ENCODE data around the gene ASCL5.
A peak's percentile ranks its signal among the peaks of the same experiment; 100 is the strongest.

ASCL5 gene

DNA sequence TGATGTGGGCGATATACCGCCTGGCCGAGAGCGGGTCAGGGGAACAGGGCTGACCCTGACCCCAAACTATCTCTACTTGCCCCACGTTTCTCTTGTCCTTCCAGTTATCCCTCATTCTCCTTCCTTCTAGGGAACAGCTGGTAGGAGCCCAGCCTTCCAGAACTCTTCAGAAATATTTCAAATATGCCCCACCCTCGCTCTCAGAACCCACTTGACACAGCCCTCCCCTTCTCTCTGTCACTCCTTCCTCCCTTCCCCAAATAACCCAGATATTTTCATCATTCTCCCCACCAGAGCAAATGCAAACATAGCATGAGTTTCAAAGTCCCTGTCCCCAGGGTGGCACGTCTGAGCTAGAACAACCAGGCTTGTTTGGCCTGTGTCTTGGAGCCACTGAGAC is 15.8 kb downstream of the ASCL5 start:
- no peak for DNase-seq (ENCODE audit: low spot score)

DNA sequence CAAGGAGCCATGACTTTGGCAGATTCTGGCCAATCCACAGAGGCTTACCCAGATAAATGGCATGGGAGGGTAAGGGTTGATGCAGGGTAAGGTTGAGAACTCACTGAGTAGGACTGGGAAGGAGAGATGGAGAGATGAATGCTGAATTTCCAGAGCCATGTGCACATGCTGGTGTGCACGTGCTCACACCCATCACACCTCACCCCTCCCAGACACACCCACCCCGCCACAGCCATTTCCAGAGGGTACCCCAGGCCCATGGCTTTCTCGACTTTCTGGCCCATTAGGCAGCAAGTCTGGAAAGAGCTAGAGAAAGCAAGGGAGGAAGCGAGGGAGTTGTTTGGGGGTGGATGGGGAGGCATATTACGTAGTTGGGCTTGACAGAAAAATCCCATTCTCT is 16.4 kb downstream of the ASCL5 start:
- DNase-seq (ENCODE audit: low spot score), result no peak

DNA sequence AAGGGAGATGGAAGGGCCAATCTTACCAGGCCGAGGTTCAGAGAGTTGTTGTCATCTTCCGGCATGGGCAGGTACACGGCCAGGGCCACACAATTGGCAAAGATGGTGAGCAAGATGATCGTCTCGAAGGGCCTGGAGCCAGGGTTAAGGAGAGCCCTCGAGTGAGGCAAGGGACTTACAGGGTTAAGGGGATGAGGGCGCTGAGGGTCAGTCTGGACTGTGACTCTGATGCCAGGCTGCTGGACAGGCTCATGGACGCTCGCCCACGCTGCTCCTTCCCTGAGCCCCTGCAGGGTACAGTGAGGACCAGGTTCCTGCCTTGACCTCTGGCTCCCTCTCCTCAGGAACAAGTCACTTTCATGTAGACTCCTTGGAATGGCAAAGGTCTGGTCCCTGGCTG is 16.8 kb downstream of the ASCL5 start:
- DNase-seq (ENCODE audit: low spot score), result no peak

DNA sequence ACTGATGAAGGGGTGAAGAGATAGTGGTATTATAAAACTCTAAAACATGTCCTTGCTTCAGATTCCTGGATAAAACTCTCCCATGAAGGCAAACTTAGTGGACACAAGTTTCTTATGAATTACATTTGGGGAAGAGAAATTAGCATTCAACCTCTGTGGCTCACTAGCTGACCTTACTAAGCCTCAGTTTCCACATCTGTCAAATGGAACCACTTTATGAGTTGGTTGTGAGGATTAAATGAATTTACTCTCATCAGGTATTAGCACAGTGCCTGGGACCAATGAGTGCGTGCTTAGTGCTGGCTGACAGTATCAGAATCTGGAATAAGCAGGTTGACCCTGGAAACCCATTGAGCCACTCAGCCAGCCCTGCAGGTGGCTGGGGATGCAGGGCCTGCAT is 17.3 kb downstream of the ASCL5 start:
- no peak for DNase-seq (ENCODE audit: low spot score)

DNA sequence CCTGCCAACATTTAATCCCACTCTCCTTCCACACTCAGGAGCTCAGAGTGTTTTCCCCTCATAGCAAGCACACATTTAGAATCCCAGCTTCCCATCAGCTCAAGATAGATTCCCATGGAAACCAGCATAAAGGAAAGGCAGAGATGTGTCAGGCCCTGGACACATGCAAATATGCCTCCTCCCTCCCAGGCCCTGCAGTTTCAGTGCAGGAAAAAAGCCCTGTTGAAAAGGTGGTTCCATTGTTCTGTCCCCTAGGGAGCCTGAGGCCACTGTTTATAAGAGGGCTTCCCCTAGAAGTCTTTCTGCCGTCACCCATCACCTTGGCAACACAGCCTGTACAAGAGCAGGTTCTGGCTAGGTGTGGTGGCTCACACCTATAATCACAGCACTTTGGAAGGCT is 18.4 kb downstream of the ASCL5 start:
- peak; percentile 39 for DNase-seq (ENCODE audit: low spot score)

DNA sequence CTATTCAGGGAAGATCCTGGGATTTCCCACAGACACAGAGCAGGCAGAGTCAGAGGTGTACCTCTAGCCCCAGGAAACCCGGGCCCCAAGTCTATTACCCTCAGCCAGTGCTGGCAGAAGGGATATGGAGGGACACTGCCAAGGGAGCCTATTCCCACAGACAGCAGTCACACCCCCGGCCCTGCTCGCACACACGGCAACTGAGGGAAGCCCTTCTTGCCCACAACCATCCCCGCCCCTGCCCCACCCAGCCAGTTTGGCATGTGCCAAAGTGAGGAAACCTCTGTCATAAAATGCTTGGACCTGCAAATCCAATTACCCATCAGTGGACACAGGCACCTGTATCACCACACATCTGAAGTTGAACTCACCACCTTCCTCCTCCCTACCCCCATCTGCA is 21.3 kb downstream of the ASCL5 start:
- DNase-seq (ENCODE audit: low spot score), result no peak

DNA sequence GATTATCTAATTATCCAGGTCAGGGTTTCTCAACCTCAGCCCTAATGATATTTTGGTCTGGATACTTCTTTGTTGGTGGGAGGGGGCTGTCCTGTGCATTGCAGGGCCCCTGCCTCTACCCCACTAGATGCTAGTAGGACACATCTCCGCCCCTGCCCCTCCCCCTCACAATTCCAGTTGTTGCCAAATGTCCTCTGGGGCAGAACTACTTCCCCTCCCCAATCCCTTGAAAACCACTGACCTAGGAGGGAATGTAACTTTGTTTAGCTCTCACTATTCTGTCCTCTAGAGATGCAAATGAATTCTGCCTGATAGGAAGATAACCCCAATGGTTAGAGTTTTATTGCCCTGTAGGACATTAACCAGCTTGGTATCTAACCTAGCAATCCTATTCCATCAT is 22.8 kb downstream of the ASCL5 start:
- DNase-seq (ENCODE audit: low spot score), result no peak

DNA sequence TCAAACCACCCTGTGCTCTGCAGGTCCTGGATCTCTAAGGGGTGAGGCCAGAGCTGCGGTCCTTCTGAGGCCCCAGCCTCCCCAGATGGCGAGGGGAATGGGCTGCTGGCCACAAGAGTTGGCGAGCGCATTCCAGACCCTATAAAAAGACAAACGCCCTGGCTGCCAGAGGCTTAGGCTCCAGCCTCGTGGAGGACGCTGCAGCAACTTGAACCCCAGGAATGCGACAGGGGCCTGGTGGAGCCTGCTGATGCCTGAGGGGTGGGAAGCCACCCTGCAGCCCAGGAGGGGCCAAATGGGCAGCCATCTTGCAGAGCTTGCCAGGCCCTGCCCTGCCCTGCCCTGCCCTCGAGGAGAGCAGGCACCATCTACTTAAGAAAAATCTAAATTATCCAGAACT is 23.3 kb downstream of the ASCL5 start:
- DNase-seq (ENCODE audit: low spot score), result no peak

DNA sequence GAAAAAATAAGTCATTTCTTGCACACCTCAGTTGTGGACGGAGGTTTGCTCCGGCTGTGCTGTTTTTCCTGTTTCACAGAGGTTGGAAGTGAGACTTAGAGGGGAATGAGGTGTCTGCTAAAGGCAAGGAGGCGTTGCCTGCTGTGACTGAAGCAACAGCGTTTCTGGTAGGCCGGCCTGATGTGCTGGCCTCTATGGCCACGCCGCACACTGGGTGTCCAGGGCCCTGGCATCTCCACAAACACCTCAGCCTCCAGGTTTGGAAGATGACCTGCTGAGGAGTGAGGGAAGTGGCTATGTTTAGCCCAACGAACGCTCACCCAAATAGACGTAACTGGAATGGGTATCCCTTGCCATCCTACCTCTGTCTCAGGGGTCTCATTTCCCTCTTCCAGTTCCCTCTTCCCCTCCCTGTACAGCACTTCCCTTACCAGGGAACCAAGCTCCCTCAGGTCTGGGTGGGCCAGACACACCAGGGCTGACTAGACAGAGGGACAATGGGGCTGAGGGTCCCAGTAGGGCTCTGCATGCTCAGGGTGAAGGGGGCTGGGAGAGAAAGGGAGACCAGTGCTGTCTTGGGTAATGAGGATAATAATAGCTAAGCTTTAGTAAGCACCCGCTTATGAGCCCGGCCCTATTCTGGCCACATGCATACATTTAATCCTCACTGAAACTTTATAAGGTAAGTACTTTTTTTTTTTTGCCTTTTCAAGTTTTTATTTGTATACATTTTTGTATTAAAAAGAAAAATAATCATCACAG is 26.6 kb downstream of the ASCL5 start:
- no peak for DNase-seq (ENCODE audit: low spot score)

DNA sequence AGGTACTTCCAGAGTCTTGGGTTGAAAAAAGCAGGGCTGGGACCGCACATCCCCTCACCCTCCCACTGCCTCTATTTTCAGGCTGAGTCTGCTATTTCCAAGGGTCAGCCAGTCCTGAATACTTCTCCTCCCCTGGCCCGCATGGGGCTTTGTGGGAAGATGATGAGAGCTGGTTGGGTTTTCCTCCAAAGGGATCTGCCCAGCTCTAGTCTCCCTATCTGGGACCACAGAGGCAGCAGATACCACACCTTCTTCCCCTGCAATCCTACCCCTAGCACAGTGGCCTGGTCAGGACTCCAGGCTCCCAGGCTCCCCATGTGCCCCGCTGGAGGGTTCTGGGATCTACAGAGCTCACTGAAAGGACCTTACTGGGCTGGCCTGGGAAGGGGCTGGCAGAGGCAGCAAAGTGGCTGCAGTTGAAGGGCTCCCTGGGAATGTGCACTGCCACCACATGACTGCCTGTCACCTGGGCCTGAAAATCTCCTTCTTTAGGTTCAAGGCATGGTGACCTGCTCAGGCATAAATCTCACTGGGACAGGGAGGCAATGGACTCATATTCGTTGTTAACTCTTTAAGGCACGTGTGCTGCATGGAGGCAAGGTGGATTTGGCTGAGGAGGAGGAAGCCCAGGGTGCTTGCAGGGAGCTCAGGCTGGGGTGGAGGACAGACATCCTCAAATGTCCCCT is 27.8 kb downstream of the ASCL5 start:
- DNase-seq (ENCODE audit: low spot score), result no peak

DNA sequence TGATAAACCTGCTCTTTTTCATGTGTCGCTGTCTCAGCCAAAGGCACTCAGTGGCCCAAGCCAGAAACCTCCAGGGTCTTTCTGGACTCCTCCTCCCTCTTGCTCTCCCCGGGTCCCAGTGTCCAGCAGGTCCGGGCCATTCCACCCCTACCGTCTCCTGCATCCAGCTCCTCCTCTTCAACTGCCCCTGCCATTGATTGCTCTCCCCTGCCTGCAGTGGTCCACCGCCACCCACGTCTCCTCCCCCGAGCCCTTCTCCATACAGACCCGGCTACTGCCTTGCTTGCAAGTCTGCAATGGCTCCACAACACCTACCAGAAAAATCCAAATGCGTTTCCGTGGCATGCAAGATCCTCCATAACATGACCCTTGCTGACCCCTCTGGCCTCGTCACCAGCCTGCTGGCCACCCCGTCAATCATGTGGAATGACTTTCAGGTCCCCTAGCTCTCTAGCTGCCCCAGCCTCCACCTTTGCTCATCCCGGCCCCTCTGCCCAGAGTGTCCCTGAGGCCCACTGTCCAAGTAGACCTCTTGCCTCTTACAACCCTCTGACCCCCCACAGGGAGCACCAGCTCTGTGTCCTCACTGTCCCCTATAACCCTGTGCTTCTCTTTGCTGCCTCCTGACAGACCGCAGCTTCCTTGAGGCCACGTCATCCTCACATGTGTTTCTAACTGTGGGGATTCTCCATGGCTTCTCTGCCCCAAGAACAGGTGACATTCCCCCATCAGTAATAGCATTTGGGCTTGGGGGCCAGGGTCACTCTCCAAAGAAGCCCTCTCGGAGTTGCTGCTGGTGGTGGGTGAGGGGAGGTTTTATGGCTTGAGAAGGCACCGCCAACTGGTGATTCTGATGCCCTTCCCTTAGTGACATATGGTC is 29.8 kb downstream of the ASCL5 start:
- no peak for DNase-seq (ENCODE audit: low spot score)

DNA sequence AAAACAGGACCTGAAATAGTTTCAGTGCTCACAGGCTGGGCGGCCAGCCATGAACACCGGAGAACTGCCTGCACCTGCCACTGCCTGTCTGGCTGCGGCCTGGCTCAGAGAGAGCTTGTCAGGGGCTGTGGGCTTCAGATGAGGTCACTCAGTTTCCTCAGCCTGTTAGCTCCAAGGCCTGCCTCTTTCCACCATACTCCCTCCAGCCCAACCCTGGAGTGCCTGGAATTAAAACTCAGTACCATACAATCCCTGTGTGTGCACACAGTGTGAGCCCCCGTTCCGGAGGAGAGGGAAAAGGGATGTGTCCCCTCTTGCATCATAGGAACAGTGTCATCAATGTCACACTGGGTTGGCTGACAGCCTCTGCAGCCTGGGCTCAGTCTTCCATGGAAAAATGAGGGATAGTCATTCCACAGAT is 30.9 kb downstream of the ASCL5 start:
- peak; percentile 16 for DNase-seq (ENCODE audit: low spot score)

DNA sequence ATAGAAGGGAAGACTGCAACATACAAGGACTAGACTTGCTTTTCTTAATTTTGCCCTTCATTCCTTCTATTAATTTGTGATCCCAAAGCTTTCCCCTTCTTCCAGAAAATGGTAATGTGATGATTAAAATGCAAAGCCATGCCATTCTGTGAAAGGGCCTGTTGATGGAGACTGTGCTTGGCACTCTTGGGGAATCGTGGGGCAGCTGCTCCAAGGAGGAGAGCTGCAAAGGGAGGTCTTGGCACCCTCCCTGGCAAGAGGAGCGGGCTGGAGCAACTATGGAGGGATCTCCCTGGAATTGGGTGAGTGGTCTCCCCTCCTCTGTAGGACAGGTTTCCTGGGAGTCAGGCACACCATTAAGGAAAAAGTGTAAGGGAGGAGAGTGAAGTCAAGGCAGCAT is 31.4 kb downstream of the ASCL5 start:
- peak; percentile 69 for DNase-seq (ENCODE audit: low spot score)

DNA sequence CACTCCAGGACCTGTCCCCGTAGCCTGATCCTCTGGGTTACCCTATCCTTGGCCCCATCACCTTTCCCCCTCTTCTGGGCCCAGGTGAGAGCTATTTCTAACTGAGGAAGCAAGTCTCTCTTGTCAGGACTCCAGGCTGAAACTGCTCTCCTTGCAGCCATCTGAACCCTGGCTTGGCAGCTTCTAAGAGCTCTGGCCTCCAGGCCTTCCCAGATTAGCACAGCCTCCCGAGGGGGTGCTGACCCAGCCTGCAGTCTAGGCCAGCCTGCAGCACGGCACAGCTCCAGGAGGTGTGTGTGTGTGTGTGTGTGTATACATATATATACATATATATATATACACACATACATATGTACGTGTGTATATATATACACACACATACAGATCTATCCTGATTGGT is 32.2 kb downstream of the ASCL5 start:
- DNase-seq (ENCODE audit: low spot score), result no peak

DNA sequence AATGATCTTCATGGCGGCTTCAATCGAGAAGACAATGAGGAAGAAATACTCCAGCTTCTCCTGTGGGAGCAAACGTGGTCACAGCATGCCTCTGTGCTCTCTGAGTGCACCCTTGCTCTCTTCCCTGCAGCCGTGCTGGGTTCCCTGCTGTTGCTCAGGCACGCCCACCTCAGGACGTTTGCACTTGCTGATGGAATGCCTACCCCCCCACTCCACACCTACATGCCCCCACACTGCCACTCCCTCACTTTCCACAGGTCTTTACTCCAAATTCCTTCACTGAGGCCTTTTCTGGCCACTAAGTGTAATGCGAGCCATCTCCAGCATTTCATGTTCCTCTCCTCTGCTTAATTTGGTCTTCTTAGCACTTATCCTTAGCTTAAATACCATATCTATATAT is 33.0 kb downstream of the ASCL5 start:
- DNase-seq (ENCODE audit: low spot score), result no peak

DNA sequence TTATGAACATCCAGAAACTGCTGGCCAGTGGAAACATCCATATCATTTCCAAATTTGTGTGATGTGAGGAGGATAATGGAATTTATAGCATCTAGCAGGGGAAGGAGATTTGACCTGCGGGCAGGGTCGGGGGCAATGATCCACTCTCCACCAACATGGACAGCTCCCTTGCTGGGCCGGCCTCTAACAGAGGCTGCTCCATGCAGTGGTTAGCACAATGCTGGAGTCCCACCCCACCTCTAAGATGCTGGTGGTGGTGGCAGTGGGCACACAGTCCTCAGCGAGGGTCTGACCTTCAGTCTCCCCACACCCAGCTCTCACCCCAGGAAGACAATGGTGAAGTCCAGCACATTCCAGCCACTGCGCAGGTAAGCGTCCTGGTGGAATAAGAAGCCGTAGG is 33.4 kb downstream of the ASCL5 start:
- no peak for DNase-seq (ENCODE audit: low spot score)

DNA sequence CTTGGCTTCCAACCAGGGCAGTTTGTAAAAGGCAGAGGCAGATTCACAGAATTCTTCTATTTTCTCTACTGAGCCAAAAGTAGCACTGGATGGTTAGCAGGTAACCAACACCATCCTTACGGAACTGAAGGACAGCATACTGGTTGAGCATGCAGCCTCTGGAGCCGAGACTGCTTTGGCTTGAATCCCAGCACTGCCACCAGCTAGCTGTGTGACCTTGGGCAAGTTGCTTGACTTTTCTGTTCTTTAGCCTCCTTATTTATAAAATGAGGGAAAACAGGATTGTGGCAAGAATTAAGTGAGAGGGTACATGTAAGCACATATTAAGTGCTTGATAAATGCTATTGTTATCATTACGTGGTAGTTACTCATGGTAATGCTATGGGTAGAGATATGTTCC is 34.2 kb downstream of the ASCL5 start:
- DNase-seq (ENCODE audit: low spot score), result no peak

DNA sequence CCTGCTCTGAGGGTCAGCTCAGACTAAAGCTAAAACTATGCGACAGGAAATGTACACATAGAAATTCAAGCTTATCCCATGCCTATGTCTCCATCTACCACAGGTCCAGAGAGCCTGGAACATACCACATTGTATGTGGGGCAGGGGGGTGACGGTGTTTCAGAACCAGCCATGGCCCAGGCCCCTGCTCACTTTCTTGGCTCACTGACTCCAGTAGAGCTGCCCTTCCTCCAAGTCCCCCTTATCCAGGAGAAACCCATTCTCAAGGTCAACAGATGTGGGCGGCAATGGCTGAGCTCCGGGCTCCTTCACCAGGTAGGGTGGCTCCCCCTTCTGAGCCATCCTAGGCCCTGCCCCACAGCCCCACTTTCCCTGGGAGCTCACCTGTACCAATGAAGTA is 35.7 kb downstream of the ASCL5 start:
- DNase-seq (ENCODE audit: low spot score), result no peak

DNA sequence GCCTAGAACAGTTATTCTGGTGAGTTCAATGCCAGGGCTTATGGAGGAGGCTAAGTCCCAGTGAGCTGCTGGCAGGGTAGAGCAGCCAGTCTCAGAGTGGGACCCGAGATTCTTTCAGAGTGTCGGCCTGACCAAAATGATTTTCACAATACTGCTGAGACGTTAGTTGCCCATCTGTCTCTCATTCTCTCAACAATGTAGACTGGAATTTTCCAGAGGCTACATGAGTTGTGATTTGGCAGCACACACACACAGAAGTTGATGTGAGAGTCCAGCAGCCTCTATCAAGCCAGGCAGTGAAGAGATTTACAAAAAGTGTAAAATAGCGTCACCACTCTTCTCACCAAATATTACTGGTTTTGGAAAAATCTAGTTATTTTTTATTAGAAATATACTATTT is 36.4 kb downstream of the ASCL5 start:
- no peak for DNase-seq (ENCODE audit: low spot score)

DNA sequence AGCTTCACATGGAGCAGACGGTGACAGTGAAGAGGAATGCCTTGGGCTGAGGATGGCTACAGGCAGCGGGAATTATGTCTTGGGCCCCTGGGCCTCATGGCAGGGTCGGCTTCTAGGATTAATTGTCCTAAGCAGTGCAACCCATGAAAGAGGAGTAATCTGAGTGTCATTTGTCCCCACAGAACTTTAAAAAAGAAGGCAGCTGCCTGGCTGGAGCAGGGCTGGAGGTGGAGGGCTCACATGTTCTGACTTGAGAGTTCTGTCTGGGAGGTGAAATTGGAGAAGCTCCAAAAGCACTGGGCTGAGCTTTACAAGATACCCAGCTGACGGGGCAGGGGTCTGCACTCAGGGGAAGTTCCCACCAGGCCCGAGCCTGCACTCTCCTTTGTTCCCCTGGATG is 37.4 kb downstream of the ASCL5 start:
- no peak for DNase-seq (ENCODE audit: low spot score)

DNA sequence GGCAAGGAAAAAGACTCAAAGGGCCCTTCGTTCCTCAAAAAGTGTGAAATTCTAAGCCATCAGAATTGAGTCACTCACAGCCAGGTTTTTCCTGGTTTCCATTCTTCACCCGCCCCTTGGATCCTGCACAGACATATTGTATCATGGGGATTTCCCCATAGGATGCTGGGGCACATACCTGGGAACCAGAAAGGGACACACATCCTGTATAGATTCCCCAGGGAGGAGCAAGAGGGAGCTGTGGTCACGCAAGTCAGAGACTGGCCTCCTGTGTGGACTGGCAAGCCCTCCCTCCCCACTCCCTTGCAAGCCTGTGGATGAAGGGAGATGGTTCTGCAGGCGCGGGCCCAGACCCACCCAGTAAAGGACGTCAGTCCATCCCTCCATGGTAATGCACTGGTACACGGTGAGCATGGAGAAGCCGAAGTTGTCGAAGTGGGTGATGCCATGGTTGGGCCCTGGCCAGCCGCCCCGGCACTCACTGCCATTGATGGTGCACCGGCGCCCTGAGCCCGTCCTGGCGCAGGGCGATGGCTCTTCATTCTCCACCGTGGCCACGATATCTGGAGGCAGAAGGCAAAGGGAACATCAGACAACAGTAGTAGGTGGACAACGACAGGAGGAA is 38.0 kb downstream of the ASCL5 start:
- DNase-seq (ENCODE audit: low spot score), result no peak

DNA sequence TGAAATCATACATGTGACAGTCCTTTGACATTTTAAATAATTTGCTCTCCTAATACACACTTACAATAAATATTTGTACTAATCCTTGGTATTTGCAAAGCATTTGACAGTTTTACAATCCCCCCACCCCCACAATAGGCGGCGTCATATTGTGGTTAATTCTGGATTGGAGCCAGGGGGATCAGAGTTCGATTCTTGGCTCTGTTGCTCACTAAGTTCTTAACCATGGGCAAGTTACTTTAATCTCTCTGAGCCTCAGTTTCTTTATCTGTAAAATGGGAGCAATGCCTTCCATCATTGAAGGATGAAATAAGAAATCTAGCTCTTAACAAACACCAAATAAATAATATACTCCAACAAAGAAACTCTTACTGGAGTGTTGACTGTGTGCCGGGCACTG is 38.6 kb downstream of the ASCL5 start:
- DNase-seq (ENCODE audit: low spot score), result no peak
